MM.1S (cell line): Measurements from ENCODE around the gene CDKL2.

ENCODE experiments used
- EZH2 ChIP-seq: fragments of 300-600 bp; sonication (generic); optimal IDR thresholded peaks from 2 replicates; pipeline ENCODE3; 2017; ENCODE audit warnings: low read depth, mild to moderate bottlenecking, antibody characterized with exemption, low read length, mixed read lengths
- TF ChIP-seq, protein P1 (sequence below): fragments of 300-600 bp; sonication (generic); IDR thresholded peaks from 2 replicates; pipeline ENCODE4 v1.5.1; 2016; ENCODE audit warnings: antibody characterized with exemption, low read length, mixed read lengths

DNA sequence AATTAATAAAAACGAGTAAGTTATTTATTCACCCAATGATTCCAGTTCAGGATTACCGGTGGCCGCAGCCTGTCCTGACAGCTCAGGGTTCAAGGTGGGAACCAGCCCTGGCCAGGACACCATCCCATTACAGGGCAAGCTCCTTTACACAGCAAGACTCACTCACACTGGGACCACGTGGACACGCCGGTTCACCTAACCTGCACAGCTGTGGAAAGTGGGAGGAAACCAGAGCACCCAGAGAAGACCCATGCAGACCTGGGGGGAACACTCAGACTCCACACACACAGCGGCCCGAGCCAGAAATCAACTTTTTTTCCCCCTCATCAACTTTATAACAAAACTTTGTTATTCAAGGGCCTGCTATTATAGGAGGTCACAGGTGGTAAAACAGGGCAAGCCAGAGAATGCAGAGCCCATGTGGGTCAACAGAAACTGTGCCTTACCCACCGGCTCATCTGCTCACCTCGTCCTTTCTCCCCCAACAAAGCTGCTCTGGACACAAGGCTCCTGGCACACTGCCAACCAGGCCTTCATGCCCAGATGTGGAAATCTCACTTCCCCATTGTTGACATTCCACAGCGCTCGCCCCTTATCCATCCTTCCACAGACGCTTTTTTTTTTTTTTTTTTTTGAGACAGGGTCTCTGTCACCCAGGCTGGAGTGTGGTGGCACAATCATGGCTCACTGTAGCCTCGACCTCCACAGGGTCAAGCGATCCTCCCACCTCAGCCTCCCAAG lies 82.5 kb downstream of the CDKL2 start:
- TF ChIP-seq, protein P1, sequence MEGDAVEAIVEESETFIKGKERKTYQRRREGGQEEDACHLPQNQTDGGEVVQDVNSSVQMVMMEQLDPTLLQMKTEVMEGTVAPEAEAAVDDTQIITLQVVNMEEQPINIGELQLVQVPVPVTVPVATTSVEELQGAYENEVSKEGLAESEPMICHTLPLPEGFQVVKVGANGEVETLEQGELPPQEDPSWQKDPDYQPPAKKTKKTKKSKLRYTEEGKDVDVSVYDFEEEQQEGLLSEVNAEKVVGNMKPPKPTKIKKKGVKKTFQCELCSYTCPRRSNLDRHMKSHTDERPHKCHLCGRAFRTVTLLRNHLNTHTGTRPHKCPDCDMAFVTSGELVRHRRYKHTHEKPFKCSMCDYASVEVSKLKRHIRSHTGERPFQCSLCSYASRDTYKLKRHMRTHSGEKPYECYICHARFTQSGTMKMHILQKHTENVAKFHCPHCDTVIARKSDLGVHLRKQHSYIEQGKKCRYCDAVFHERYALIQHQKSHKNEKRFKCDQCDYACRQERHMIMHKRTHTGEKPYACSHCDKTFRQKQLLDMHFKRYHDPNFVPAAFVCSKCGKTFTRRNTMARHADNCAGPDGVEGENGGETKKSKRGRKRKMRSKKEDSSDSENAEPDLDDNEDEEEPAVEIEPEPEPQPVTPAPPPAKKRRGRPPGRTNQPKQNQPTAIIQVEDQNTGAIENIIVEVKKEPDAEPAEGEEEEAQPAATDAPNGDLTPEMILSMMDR = no peak
- no peak for TF ChIP-seq EZH2
